NCI-H146 treated with DMSO at 0.1 percent for 48 hours (cell line): ENCODE results near the gene CSN2.

ENCODE experiments used
- DNase-seq: peaks from one replicate; lab custom pipeline; 2025; ENCODE audit not compliant: unreplicated experiment; lab: John Stamatoyannopoulos, UW

CSN2 gene

DNA sequence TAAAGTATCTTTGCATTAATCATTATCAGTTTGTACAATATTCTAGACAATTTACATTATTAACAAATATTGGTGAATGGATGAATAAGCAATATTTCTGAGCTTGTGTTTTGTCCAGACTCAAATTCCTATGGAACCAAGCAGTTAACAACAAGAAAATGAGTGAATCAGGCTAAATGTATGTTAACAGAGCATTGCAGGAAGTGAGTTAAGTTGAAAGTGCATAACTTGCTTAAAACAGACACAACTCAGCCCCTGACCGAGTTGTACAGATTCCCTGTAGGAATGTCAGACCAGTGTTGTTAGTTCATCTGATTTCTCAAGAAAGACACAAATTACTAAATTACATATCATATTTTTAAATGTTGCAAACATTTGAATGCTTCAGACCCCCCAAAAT, 58.4 kb downstream of the CSN2 start:
- no peak for DNase-seq
